H9 (cell line): ENCODE measurements around the gene ERO1A. TPM values are rescaled to one million over a fixed set of nuclear protein-coding genes. Genes with fewer than 3 reads are reported as not detected.

ENCODE experiments used
- DNase-seq: peaks from one replicate; pipeline ENCODE4 v3.0.0-alpha.2; 2017
- H2AFZ ChIP-seq: one replicate; pipeline ENCODE4 v1.6.1; 2013; ENCODE audit warnings: mild to moderate bottlenecking, low read length, control low read depth, moderate library complexity
- H2AK5ac ChIP-seq: 2 replicates; pipeline ENCODE4 v1.6.1; 2013; ENCODE audit warnings: low read length, control low read depth, mixed read lengths; ENCODE audit not compliant: insufficient read length
- H2BK120ac ChIP-seq: one replicate; pipeline ENCODE4 v1.6.1; 2013; ENCODE audit warnings: low read depth, mild to moderate bottlenecking, low read length, control low read depth, inconsistent platforms; ENCODE audit not compliant: poor library complexity, severe bottlenecking
- H2BK12ac ChIP-seq: 2 replicates; pipeline ENCODE4 v1.6.1; 2013; ENCODE audit warnings: low read length, control low read depth, mixed read lengths, low read depth; ENCODE audit not compliant: insufficient read length
- H2BK15ac ChIP-seq: 2 replicates; pipeline ENCODE4 v1.6.1; 2013; ENCODE audit warnings: low read depth, low read length, control low read depth
- H2BK20ac ChIP-seq: one replicate; pipeline ENCODE4 v1.6.1; 2013; ENCODE audit warnings: low read depth, mild to moderate bottlenecking, low read length, control low read depth, inconsistent platforms; ENCODE audit not compliant: poor library complexity, severe bottlenecking
- H2BK5ac ChIP-seq: 2 replicates; pipeline ENCODE4 v1.6.1; 2013; ENCODE audit warnings: low read length, control low read depth, mixed read lengths; ENCODE audit not compliant: insufficient read length
- H3K14ac ChIP-seq: 2 replicates; pipeline ENCODE4 v1.6.1; 2013; ENCODE audit warnings: low read length, control low read depth; ENCODE audit not compliant: insufficient read depth
- H3K18ac ChIP-seq: 2 replicates; pipeline ENCODE4 v1.6.1; 2013; ENCODE audit warnings: low read depth, mild to moderate bottlenecking, mixed read lengths, low read length, control low read depth; ENCODE audit not compliant: insufficient read length
- H3K23ac ChIP-seq: 2 replicates; pipeline ENCODE4 v1.6.1; 2013; ENCODE audit warnings: low read length, control low read depth, mixed read lengths, low read depth; ENCODE audit not compliant: insufficient read length
- H3K23me2 ChIP-seq: 2 replicates; pipeline ENCODE4 v1.6.1; 2013; ENCODE audit warnings: low read depth, mild to moderate bottlenecking, mixed read lengths, low read length, control low read depth; ENCODE audit not compliant: insufficient read length, poor library complexity, severe bottlenecking
- H3K27ac ChIP-seq: 2 replicates; pipeline ENCODE4 v1.5.1; 2013; ENCODE audit warnings: low read length, control low read depth, mixed read lengths, low read depth; ENCODE audit not compliant: insufficient read length
- H3K27me3 ChIP-seq: 2 replicates; pipeline ENCODE4 v1.6.1; 2013; ENCODE audit warnings: low read length, control low read depth, inconsistent platforms; ENCODE audit not compliant: insufficient read depth
- H3K4ac ChIP-seq: 2 replicates; pipeline ENCODE4 v1.6.1; 2013; ENCODE audit warnings: low read depth, mild to moderate bottlenecking, control low read depth, inconsistent platforms, low read length, moderate library complexity
- H3K4me1 ChIP-seq: 2 replicates; pipeline ENCODE4 v1.6.1; 2013; ENCODE audit warnings: low read length, control low read depth, inconsistent platforms; ENCODE audit not compliant: insufficient read depth
- H3K4me2 ChIP-seq: 2 replicates; pipeline ENCODE4 v1.6.1; 2013; ENCODE audit warnings: low read length, control low read depth, mixed read lengths; ENCODE audit not compliant: insufficient read length, insufficient read depth
- H3K56ac ChIP-seq: 2 replicates; pipeline ENCODE4 v1.6.1; 2013; ENCODE audit warnings: low read depth, mild to moderate bottlenecking, mixed read lengths, low read length, control low read depth; ENCODE audit not compliant: insufficient read length
- H3K79me1 ChIP-seq: 2 replicates; pipeline ENCODE4 v1.6.1; 2013; ENCODE audit warnings: low read depth, mild to moderate bottlenecking, moderate library complexity, low read length, control low read depth, inconsistent platforms; ENCODE audit not compliant: insufficient read depth, poor library complexity, severe bottlenecking
- H3K79me2 ChIP-seq: 2 replicates; pipeline ENCODE4 v1.6.1; 2013; ENCODE audit warnings: low read length, control low read depth, inconsistent platforms; ENCODE audit not compliant: insufficient read depth
- H3K9ac ChIP-seq: 2 replicates; pipeline ENCODE4 v1.6.1; 2013; ENCODE audit warnings: low read length, control low read depth, mixed read lengths; ENCODE audit not compliant: insufficient read length; ENCODE audit errors: extremely low read depth
- H3K9me3 ChIP-seq: one replicate; pipeline ENCODE4 v1.6.1; 2013; ENCODE audit warnings: low read depth, low read length, inconsistent platforms; ENCODE audit not compliant: control insufficient read depth
- H3T11ph ChIP-seq: one replicate; pipeline ENCODE4 v1.6.1; 2013; ENCODE audit warnings: mild to moderate bottlenecking, low read length, control low read depth, inconsistent platforms
- H4K20me1 ChIP-seq: one replicate; pipeline ENCODE4 v1.6.1; 2013; ENCODE audit not compliant: control insufficient read depth, insufficient read length, insufficient read depth
- H4K5ac ChIP-seq: 2 replicates; pipeline ENCODE4 v1.6.1; 2013; ENCODE audit warnings: low read depth, mild to moderate bottlenecking, mixed read lengths, low read length, control low read depth; ENCODE audit not compliant: insufficient read length
- H4K8ac ChIP-seq: replicated peaks from 2 replicates; pipeline ENCODE4 v1.6.1; 2013; ENCODE audit warnings: low read length, control low read depth, mixed read lengths, low read depth; ENCODE audit not compliant: insufficient read length
- H4K91ac ChIP-seq: 2 replicates; pipeline ENCODE4 v1.6.1; 2013; ENCODE audit warnings: low read depth, mild to moderate bottlenecking, moderate library complexity, mixed read lengths, low read length, control low read depth; ENCODE audit not compliant: insufficient read length
- H3K27ac Mint-ChIP-seq, 3 experiments: 2 replicates in 2 of 3; 3 replicates in 1 of 3; pipeline ENCODE4 v1.8.0; 2020 to 2021; ENCODE audit warnings: mixed read lengths in 3 of 3, mild to moderate bottlenecking in 1 of 3, moderate library complexity in 1 of 3
- H3K27me3 Mint-ChIP-seq: 2 replicates; pipeline ENCODE4 v1.8.0; 2021; ENCODE audit warnings: low read depth, mild to moderate bottlenecking, moderate library complexity, mixed read lengths
- H3K36me3 Mint-ChIP-seq, 3 experiments: 2 replicates in 2 of 3; 3 replicates in 1 of 3; pipeline ENCODE4 v1.8.0; 2020 to 2021; ENCODE audit warnings: low read depth in 3 of 3, mixed read lengths in 3 of 3; ENCODE audit not compliant: insufficient read depth in 1 of 3
- H3K4me1 Mint-ChIP-seq, 2 experiments: 2 replicates each; pipeline ENCODE4 v1.8.0; 2020; ENCODE audit warnings: mixed read lengths in 2 of 2
- H3K4me3 Mint-ChIP-seq, 2 experiments: 2 replicates in 1 of 2; 3 replicates in 1 of 2; pipeline ENCODE4 v1.8.0; 2020 to 2021; ENCODE audit warnings: mild to moderate bottlenecking in 2 of 2, mixed read lengths in 2 of 2, moderate library complexity in 1 of 2
- H3K9me3 Mint-ChIP-seq, 2 experiments: 2 replicates in 1 of 2; 3 replicates in 1 of 2; pipeline ENCODE4 v1.8.0; 2020; ENCODE audit warnings: mild to moderate bottlenecking in 2 of 2, mixed read lengths in 2 of 2, moderate library complexity in 1 of 2
- WGBS: extraction: QIAGEN DNeasy Blood & Tissue Kit; methylation state at CpG from one replicate; pipeline ENCODE4 v1.1.7; 2013; ENCODE audit warnings: missing lambda C conversion rate, low lambda C conversion rate, mixed read lengths; ENCODE audit not compliant: insufficient read length; ENCODE audit errors: extremely low coverage; 5-methylcytosine and 5-hydroxymethylcytosine counted together
- total RNA-seq: library from RNA; stranded (reverse); gene quantifications from 2 replicates; pipeline ENCODE4 v1.2.1, GENCODE V29; 2021
- TF ChIP-seq, protein P1 (sequence below): fragments of 200-600 bp; sonication (generic); conservative IDR thresholded peaks from 3 replicates; pipeline ENCODE4 v1.8.0; 2021; ENCODE audit warnings: antibody characterized with exemption, mild to moderate bottlenecking

Gene ERO1A
- total RNA-seq, 1 experiment from 2014 or later: 37.1 TPM

DNA sequence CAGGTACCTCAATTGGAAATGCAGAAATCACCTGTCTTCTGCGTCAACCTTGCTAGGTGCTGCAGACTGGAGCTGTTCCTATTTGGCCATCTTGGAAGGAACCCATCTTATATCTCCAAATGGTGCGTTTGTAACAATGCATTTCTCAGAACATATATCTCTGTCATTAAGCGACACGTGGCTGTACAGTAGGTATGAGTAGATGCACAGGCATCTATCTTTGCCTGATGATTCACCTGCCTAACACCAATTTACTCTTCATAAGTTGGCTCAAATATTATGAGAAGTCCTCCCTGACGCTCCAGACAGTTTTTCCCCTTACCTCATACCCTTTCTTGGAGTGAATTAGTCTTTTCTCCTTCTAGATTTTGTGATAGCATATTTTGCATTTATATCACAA, 98.5 kb downstream of the ERO1A start:
- Mint-ChIP-seq H3K27me3 (no peaks in the 10 kb centered on the region), H3K36me3 (peaks cover 8 to 26% (median 13%) of the 10 kb centered on the region in 3 experiments), H3K4me3 (no peak overlapping the region), H3K4me1 (peaks cover 13 to 21% of the 10 kb centered on the region in 2 experiments), H3K9me3 (peaks cover 18 to 23% of the 10 kb centered on the region in 2 experiments; a peak in 4 of 5 replicates), H3K27ac (no peak overlapping the region)
- no CpG with 5 or more reads among the region's 5 CpGs for WGBS
- Histone ChIP-seq H3K4me1 (no peaks in the 10 kb centered on the region), H3K4ac (no peak overlapping the region), H4K91ac (no peak overlapping the region), H3K4me2 (no peak overlapping the region), H3K14ac (no peak overlapping the region), H4K8ac (no peak overlapping the region), H2BK120ac (no peak overlapping the region), H2BK12ac (no peak overlapping the region), H3K9me3 (no peaks in the 10 kb centered on the region), H2AK5ac (no peak overlapping the region), H3K79me1 (no peaks in the 10 kb centered on the region), H3K9ac (no peak overlapping the region), H3K18ac (no peak overlapping the region), H3K27ac (no peak overlapping the region), H3T11ph (no peak overlapping the region), H3K79me2 (no peaks in the 10 kb centered on the region), H3K23me2 (no peaks in the 10 kb centered on the region), H2BK5ac (no peak overlapping the region), H4K20me1 (no peaks in the 10 kb centered on the region), H4K5ac (no peak overlapping the region), H3K27me3 (no peaks in the 10 kb centered on the region), H3K56ac (no peak overlapping the region), H2BK15ac (no peak overlapping the region), H3K23ac (no peak overlapping the region), H2BK20ac (no peak overlapping the region), H2AFZ (no peak overlapping the region)
- no peak for DNase-seq
- TF ChIP-seq, protein P1, sequence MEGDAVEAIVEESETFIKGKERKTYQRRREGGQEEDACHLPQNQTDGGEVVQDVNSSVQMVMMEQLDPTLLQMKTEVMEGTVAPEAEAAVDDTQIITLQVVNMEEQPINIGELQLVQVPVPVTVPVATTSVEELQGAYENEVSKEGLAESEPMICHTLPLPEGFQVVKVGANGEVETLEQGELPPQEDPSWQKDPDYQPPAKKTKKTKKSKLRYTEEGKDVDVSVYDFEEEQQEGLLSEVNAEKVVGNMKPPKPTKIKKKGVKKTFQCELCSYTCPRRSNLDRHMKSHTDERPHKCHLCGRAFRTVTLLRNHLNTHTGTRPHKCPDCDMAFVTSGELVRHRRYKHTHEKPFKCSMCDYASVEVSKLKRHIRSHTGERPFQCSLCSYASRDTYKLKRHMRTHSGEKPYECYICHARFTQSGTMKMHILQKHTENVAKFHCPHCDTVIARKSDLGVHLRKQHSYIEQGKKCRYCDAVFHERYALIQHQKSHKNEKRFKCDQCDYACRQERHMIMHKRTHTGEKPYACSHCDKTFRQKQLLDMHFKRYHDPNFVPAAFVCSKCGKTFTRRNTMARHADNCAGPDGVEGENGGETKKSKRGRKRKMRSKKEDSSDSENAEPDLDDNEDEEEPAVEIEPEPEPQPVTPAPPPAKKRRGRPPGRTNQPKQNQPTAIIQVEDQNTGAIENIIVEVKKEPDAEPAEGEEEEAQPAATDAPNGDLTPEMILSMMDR: no peak
